Fibroblast of lung (primary cell): ENCODE data around the gene MOGAT1. TPM values are rescaled to one million over a fixed set of nuclear protein-coding genes. Genes with fewer than 3 reads are reported as not detected.

Experiments
- DNase-seq, 2 donors: peaks; one replicate each; pipeline versions ENCODE4 v3.0.0 to v3.0.0-alpha.2; 2010; ENCODE audit warnings: low read depth in 2 of 2
- H2AFZ ChIP-seq: 2 replicates; pipeline ENCODE4 v1.5.1; 2012; ENCODE audit warnings: low read length, control low read depth, inconsistent platforms
- H3K27ac ChIP-seq: 2 replicates; pipeline ENCODE4 v1.5.1; 2011; ENCODE audit warnings: low read length, control low read depth; ENCODE audit not compliant: insufficient read depth
- H3K27me3 ChIP-seq: 2 replicates; pipeline ENCODE4 v1.5.1; 2011; ENCODE audit warnings: mild to moderate bottlenecking, low read length; ENCODE audit not compliant: control insufficient read depth, insufficient read depth
- H3K36me3 ChIP-seq: 2 replicates; pipeline ENCODE4 v1.5.1; 2011; ENCODE audit warnings: low read length; ENCODE audit not compliant: control insufficient read depth, insufficient read depth
- H3K4me1 ChIP-seq: 2 replicates; pipeline ENCODE4 v1.5.1; 2011; ENCODE audit warnings: low read length; ENCODE audit not compliant: control insufficient read depth, insufficient read depth; ENCODE audit errors: extremely low read depth
- H3K4me2 ChIP-seq: 2 replicates; pipeline ENCODE4 v1.5.1; 2011; ENCODE audit warnings: low read length, control low read depth; ENCODE audit not compliant: insufficient read depth; ENCODE audit errors: extremely low read depth
- H3K4me3 ChIP-seq, 4 experiments: fragments of 200-600 bp in 1 of 4; sonication (generic) in 1 of 4; replicated peaks in 1 of 4; 2 replicates each; pipeline ENCODE4 v1.5.1; 2011 to 2016; ENCODE audit warnings: low read length in 4 of 4, low read depth in 3 of 4, mild to moderate bottlenecking in 3 of 4, control low read depth in 2 of 4, inconsistent platforms in 1 of 4, mixed read lengths in 1 of 4; ENCODE audit not compliant: insufficient read depth in 1 of 4; ENCODE audit errors: control extremely low read depth in 1 of 4
- H3K79me2 ChIP-seq: 2 replicates; pipeline ENCODE4 v1.5.1; 2012; ENCODE audit warnings: mild to moderate bottlenecking, low read length, inconsistent platforms; ENCODE audit not compliant: control insufficient read depth, insufficient read depth
- H3K9ac ChIP-seq: 2 replicates; pipeline ENCODE4 v1.5.1; 2011; ENCODE audit warnings: mild to moderate bottlenecking, low read length, control low read depth; ENCODE audit not compliant: insufficient read depth
- H3K9me3 ChIP-seq: 2 replicates; pipeline ENCODE4 v1.5.1; 2012; ENCODE audit warnings: low read depth, low read length; ENCODE audit not compliant: control insufficient read depth, insufficient read depth
- H4K20me1 ChIP-seq: 2 replicates; pipeline ENCODE4 v1.5.1; 2011; ENCODE audit warnings: low read length; ENCODE audit not compliant: control insufficient read depth, insufficient read depth; ENCODE audit errors: extremely low read depth
- CTCF ChIP-seq, 2 donors: IDR thresholded peaks in 1 of 2; conservative IDR thresholded peaks in 1 of 2; 1 replicate in 1 of 2; 2 replicates in 1 of 2; pipeline ENCODE4 v1.5.1; 2011 to 2012; ENCODE audit warnings: low read length in 2 of 2, control low read depth in 1 of 2, inconsistent platforms in 1 of 2, low read depth in 1 of 2, mild to moderate bottlenecking in 1 of 2
- EZH2 ChIP-seq: IDR thresholded peaks from 2 replicates; pipeline ENCODE4 v1.5.1; 2012; ENCODE audit warnings: low read length, control low read depth, mild to moderate bottlenecking; ENCODE audit errors: missing control alignments
- polyA plus RNA-seq, 2 donors: library from polyadenylated mRNA; depleted of rRNA in 1 of 2; stranded (reverse) in 1 of 2; unstranded in 1 of 2; fragments of >200 nt; gene quantifications; 2 replicates each; pipeline ENCODE4 v1.2.1, GENCODE V29; 2011 to 2012; ENCODE audit warnings: missing spikeins in 1 of 2
- total RNA-seq: library from RNA; depleted of rRNA; stranded (reverse); fragments of >200 nt; gene quantifications from 2 replicates; pipeline ENCODE4 v1.2.1, GENCODE V29; 2014

The MOGAT1 gene
- total and polyA plus RNA-seq, 2 donors (not counting 1 experiment from before 2014, with no cell fraction given): not detected

- H3K9ac ChIP-seq: no peak overlapping the region
- H3K27ac ChIP-seq: no peak overlapping the region
- H3K27me3 ChIP-seq: peaks cover 18% of the 10 kb centered on the region
- H3K4me1 ChIP-seq: peaks cover 2% of the 10 kb centered on the region
- H2AFZ ChIP-seq: no peak overlapping the region
- H3K36me3 ChIP-seq: no peaks in the 10 kb centered on the region
- H3K4me3 ChIP-seq: no peak overlapping the region
- no peak overlapping the region for H3K4me2 ChIP-seq
- H3K9me3 ChIP-seq: no peaks in the 10 kb centered on the region
- no peaks in the 10 kb centered on the region for H4K20me1 ChIP-seq
- no peak for DNase-seq
- H3K79me2 ChIP-seq: no peaks in the 10 kb centered on the region
- no peak for TF ChIP-seq EZH2
- no peak for TF ChIP-seq CTCF (conservative IDR thresholded peaks at IDR 0.05 in 1 of 2, IDR thresholded peaks at IDR 0.05 in 1 of 2; ENCODE audit: low read depth in 1 of 2, low read length in 2 of 2)
Observed at GRCh38 chr2:222669353-222669752, 2.1 kb upstream of the MOGAT1 start.

GRCh38 chr2:222670191-222671038 is 1.0 kb upstream of the MOGAT1 start:
- Histone ChIP-seq H3K36me3 (no peaks in the 10 kb centered on the region), H2AFZ (no peak overlapping the region), H3K9ac (no peak overlapping the region), H3K4me1 (peaks cover 2% of the 10 kb centered on the region), H3K4me3 (no peak overlapping the region), H3K27me3 (peaks cover 18% of the 10 kb centered on the region), H3K4me2 (no peak overlapping the region), H3K79me2 (no peaks in the 10 kb centered on the region), H3K27ac (no peak overlapping the region), H3K9me3 (no peaks in the 10 kb centered on the region), H4K20me1 (no peaks in the 10 kb centered on the region)
- DNase-seq: no peak
- no peak for TF ChIP-seq CTCF (conservative IDR thresholded peaks at IDR 0.05 in 1 of 2, IDR thresholded peaks at IDR 0.05 in 1 of 2; ENCODE audit: low read depth in 1 of 2, low read length in 2 of 2)
- no peak for TF ChIP-seq EZH2

- no peak overlapping the region for H3K27ac ChIP-seq
- H3K4me1 ChIP-seq: peaks cover 2% of the 10 kb centered on the region
- no peaks in the 10 kb centered on the region for H3K36me3 ChIP-seq
- no peaks in the 10 kb centered on the region for H4K20me1 ChIP-seq
- H2AFZ ChIP-seq: no peak overlapping the region
- peak overlapping the region; percentile 40 to 52 (median 47) for H3K4me3 ChIP-seq
- H3K79me2 ChIP-seq: no peaks in the 10 kb centered on the region
- no peaks in the 10 kb centered on the region for H3K9me3 ChIP-seq
- peak overlapping the region; percentile 90 for H3K4me2 ChIP-seq
- no peak overlapping the region for H3K9ac ChIP-seq
- no peak for DNase-seq
- TF ChIP-seq EZH2: no peak
- peaks cover 16% of the 10 kb centered on the region for H3K27me3 ChIP-seq
Observed at GRCh38 chr2:222672068-222672401, 577 bp downstream of the MOGAT1 start.
